Measurements from ENCODE around the gene HLA-DRA. TPM values are rescaled to one million over a fixed set of nuclear protein-coding genes. Genes with fewer than 3 reads are reported as not detected.

HLA-DRA gene
- total and polyA plus RNA-seq, 9 of the 15 experiments (the other 6 are each of a cell fraction or from before 2014, with no cell fraction given): 0.18 to 1.8 (median 0.41) TPM; not detected in 4

GRCh38 chr6:32439139-32439538 is 548 bp upstream of the HLA-DRA start:
- Histone ChIP-seq H3K4me2 (ENCODE audit: insufficient read depth, low read length) (no peak overlapping the region), H2AFZ (ENCODE audit: low read depth, low read length) (no peak overlapping the region), H3K9ac (ENCODE audit: insufficient read depth in 1 of 2, low read depth in 2 of 2, low read length in 2 of 2) (no peak overlapping the region), H4K20me1 (replicated peaks; ENCODE audit: control insufficient read depth, insufficient read depth, low read length) (no peaks in the 10 kb centered on the region), H3K79me2 (ENCODE audit: control insufficient read depth, insufficient read depth, low read length) (no peaks in the 10 kb centered on the region), H3K4me3 (no peak overlapping the region), H3K27ac (ENCODE audit: extremely low read depth, low read depth, low read length) (no peak overlapping the region), H3K9me3 (replicated peaks; ENCODE audit: control insufficient read depth, insufficient read depth, low read depth, low read length) (no peaks in the 10 kb centered on the region), H3K36me3 (ENCODE audit: control insufficient read depth, insufficient read depth, low read length) (no peaks in the 10 kb centered on the region), H3K27me3 (ENCODE audit: control insufficient read depth in 2 of 2, insufficient read depth in 2 of 2, low read length in 2 of 2) (peaks cover 0 to 2% of the 10 kb centered on the region in 2 experiments; a peak in 2 of 5 replicates), H3K4me1 (replicated peaks in 1 of 2; ENCODE audit: control insufficient read depth in 2 of 2, insufficient read depth in 2 of 2, low read length in 2 of 2) (no peaks in the 10 kb centered on the region), H3K9me1 (ENCODE audit: control insufficient read depth, insufficient read depth, low read length) (no peaks in the 10 kb centered on the region)
- ChIA-PET POLR2A (no interaction called here), CTCF (ENCODE audit: low intra/inter-chr PET ratio) (no interaction called here)
- FAIRE-seq (no peak), DNase-seq (ENCODE audit: extremely low read depth in 1 of 4, low spot score in 3 of 4) (no peak), ATAC-seq (no peak)
- no TSS peak for BruUV-seq (replicated peaks)
- in situ Hi-C loops (cut with MboI): no loop called here
- intact Hi-C loops (cut with micrococcal nuclease): no loop called here
- TF ChIP-seq ZNF740 (CRISPR knock-in tag; IDR thresholded peaks at IDR 0.05) (no peak), ZNF740 (tag; IDR thresholded peaks at IDR 0.05) (no peak), MNT (conservative IDR thresholded peaks at IDR 0.05) (no peak), RERE (CRISPR knock-in tag; IDR thresholded peaks at IDR 0.05; ENCODE audit: borderline replicate concordance) (no peak)
- TF ChIP-seq, protein P1, sequence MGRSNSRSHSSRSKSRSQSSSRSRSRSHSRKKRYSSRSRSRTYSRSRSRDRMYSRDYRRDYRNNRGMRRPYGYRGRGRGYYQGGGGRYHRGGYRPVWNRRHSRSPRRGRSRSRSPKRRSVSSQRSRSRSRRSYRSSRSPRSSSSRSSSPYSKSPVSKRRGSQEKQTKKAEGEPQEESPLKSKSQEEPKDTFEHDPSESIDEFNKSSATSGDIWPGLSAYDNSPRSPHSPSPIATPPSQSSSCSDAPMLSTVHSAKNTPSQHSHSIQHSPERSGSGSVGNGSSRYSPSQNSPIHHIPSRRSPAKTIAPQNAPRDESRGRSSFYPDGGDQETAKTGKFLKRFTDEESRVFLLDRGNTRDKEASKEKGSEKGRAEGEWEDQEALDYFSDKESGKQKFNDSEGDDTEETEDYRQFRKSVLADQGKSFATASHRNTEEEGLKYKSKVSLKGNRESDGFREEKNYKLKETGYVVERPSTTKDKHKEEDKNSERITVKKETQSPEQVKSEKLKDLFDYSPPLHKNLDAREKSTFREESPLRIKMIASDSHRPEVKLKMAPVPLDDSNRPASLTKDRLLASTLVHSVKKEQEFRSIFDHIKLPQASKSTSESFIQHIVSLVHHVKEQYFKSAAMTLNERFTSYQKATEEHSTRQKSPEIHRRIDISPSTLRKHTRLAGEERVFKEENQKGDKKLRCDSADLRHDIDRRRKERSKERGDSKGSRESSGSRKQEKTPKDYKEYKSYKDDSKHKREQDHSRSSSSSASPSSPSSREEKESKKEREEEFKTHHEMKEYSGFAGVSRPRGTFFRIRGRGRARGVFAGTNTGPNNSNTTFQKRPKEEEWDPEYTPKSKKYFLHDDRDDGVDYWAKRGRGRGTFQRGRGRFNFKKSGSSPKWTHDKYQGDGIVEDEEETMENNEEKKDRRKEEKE (IDR thresholded peaks at IDR 0.05; ENCODE audit: borderline replicate concordance in 1 of 2, control insufficient read depth in 1 of 2, low read depth in 2 of 2, low read length in 1 of 2): no peak
- TF ChIP-seq, protein P2, sequence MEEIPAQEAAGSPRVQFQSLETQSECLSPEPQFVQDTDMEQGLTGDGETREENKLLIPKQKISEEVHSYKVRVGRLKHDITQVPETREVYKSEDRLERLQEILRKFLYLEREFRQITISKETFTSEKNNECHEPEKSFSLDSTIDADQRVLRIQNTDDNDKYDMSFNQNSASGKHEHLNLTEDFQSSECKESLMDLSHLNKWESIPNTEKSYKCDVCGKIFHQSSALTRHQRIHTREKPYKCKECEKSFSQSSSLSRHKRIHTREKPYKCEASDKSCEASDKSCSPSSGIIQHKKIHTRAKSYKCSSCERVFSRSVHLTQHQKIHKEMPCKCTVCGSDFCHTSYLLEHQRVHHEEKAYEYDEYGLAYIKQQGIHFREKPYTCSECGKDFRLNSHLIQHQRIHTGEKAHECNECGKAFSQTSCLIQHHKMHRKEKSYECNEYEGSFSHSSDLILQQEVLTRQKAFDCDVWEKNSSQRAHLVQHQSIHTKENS (CRISPR knock-in tag; IDR thresholded peaks at IDR 0.05): no peak
- TF ChIP-seq, protein P3, sequence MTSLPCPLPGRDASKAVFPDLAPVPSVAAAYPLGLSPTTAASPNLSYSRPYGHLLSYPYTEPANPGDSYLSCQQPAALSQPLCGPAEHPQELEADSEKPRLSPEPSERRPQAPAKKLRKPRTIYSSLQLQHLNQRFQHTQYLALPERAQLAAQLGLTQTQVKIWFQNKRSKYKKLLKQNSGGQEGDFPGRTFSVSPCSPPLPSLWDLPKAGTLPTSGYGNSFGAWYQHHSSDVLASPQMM (CRISPR knock-in tag; IDR thresholded peaks at IDR 0.05): no peak
- 0% methylated on average over 1 of the region's 1 CpG for whole genome bisulfite sequencing (ENCODE audit: insufficient coverage, low coverage, missing lambda C conversion rate)
